IMR-90 (cell line): Measurements from ENCODE around the gene ZRANB3. TPM values are rescaled to one million over a fixed set of nuclear protein-coding genes. Genes with fewer than 3 reads are reported as not detected.

ENCODE experiments used
- ATAC-seq: fragments of 200-7000 bp; cut with Tn5 transposase; 2 replicates; pipeline ENCODE4 v1.9.1; 2020; ENCODE audit warnings: low read depth, mild to moderate bottlenecking, moderate library complexity
- BruUV-seq: library from RNA; stranded (reverse); fragments of 400-500 nt; replicated peaks from 2 replicates; lab custom pipeline; 2021; lab: Mats Ljungman, UMichigan
- CTCF ChIA-PET: fragments of 300-600 bp; formaldehyde crosslinking; extraction: SDS; loops from one replicate; lab custom pipeline; 2021; ENCODE audit warnings: antibody characterized with exemption; lab: Yijun Ruan, JAX
- POLR2A ChIA-PET: fragments of 300-600 bp; sonication (Branson Sonifier 250); formaldehyde crosslinking; loops from one replicate; lab custom pipeline; 2022; ENCODE audit warnings: antibody characterized with exemption; ENCODE audit not compliant: unreplicated experiment; lab: Charles Lee
- DNase-seq: peaks from one replicate; pipeline ENCODE4 v3.0.0; 2013
- H2AFZ ChIP-seq: replicated peaks from 2 replicates; pipeline ENCODE3; 2013; ENCODE audit warnings: low read length, mild to moderate bottlenecking; ENCODE audit not compliant: poor library complexity
- H2AK5ac ChIP-seq: 2 replicates; pipeline ENCODE4 v1.6.1; 2013; ENCODE audit warnings: low read depth, low read length, inconsistent platforms
- H2AK9ac ChIP-seq: replicated peaks from 2 replicates; pipeline ENCODE3; 2013; ENCODE audit warnings: mild to moderate bottlenecking, low read depth, low read length, moderate library complexity; ENCODE audit not compliant: poor library complexity
- H2BK120ac ChIP-seq: 2 replicates; pipeline ENCODE4 v1.6.1; 2013; ENCODE audit warnings: low read depth, low read length, inconsistent platforms
- H2BK15ac ChIP-seq: 3 replicates; pipeline ENCODE4 v1.6.1; 2013; ENCODE audit warnings: low read depth, low read length, inconsistent platforms
- H2BK20ac ChIP-seq: 2 replicates; pipeline ENCODE4 v1.6.1; 2013; ENCODE audit warnings: low read depth, mild to moderate bottlenecking, inconsistent platforms, low read length, moderate library complexity
- H2BK5ac ChIP-seq: 2 replicates; pipeline ENCODE4 v1.6.1; 2013; ENCODE audit warnings: mild to moderate bottlenecking, low read depth, low read length, inconsistent platforms; ENCODE audit not compliant: poor library complexity, severe bottlenecking
- H3K14ac ChIP-seq: replicated peaks from 2 replicates; pipeline ENCODE4 v1.6.1; 2013; ENCODE audit warnings: low read depth, low read length, inconsistent platforms
- H3K18ac ChIP-seq: 2 replicates; pipeline ENCODE4 v1.6.1; 2013; ENCODE audit warnings: low read depth, low read length, control low read depth
- H3K23ac ChIP-seq: 2 replicates; pipeline ENCODE4 v1.6.1; 2013; ENCODE audit warnings: low read depth, low read length, inconsistent platforms
- H3K27ac ChIP-seq: 2 replicates; pipeline ENCODE4 v1.5.1; 2013; ENCODE audit warnings: mild to moderate bottlenecking, control low read depth, low read length; ENCODE audit not compliant: insufficient read depth
- H3K27me3 ChIP-seq: 2 replicates; pipeline ENCODE4 v1.6.1; 2013; ENCODE audit warnings: low read length; ENCODE audit not compliant: control insufficient read depth, insufficient read depth
- H3K36me3 ChIP-seq: 2 replicates; pipeline ENCODE4 v1.6.1; 2013; ENCODE audit warnings: low read length, mixed read lengths; ENCODE audit not compliant: control insufficient read depth, insufficient read depth
- H3K4ac ChIP-seq: 2 replicates; pipeline ENCODE4 v1.6.1; 2013; ENCODE audit warnings: low read depth, low read length, inconsistent platforms
- H3K4me1 ChIP-seq: 2 replicates; pipeline ENCODE4 v1.6.1; 2013; ENCODE audit warnings: low read length, mixed read lengths; ENCODE audit not compliant: control insufficient read depth, insufficient read depth
- H3K4me2 ChIP-seq: 2 replicates; pipeline ENCODE4 v1.6.1; 2013; ENCODE audit warnings: low read depth, mild to moderate bottlenecking, control low read depth, low read length, moderate library complexity
- H3K4me3 ChIP-seq: 2 replicates; pipeline ENCODE4 v1.5.1; 2013; ENCODE audit warnings: low read depth, mild to moderate bottlenecking, control low read depth, low read length, moderate library complexity; ENCODE audit not compliant: insufficient read depth
- H3K56ac ChIP-seq: 2 replicates; pipeline ENCODE4 v1.6.1; 2013; ENCODE audit warnings: low read length, inconsistent platforms; ENCODE audit not compliant: insufficient read depth; ENCODE audit errors: extremely low read depth
- H3K79me1 ChIP-seq, 2 experiments: 2 replicates each; pipeline ENCODE4 v1.6.1; 2013; ENCODE audit warnings: low read length in 2 of 2, inconsistent platforms in 1 of 2, low read depth in 1 of 2
- H3K9ac ChIP-seq: 2 replicates; pipeline ENCODE4 v1.6.1; 2013; ENCODE audit warnings: low read depth, low read length, control low read depth
- H3K9me1 ChIP-seq: 2 replicates; pipeline ENCODE4 v1.6.1; 2013; ENCODE audit warnings: low read length, inconsistent platforms; ENCODE audit not compliant: insufficient read depth
- H3K9me3 ChIP-seq: 2 replicates; pipeline ENCODE4 v1.6.1; 2013; ENCODE audit warnings: low read length; ENCODE audit not compliant: control insufficient read depth, insufficient read depth
- H4K20me1 ChIP-seq: 2 replicates; pipeline ENCODE4 v1.6.1; 2013; ENCODE audit warnings: low read length, inconsistent platforms; ENCODE audit not compliant: insufficient read depth
- H4K5ac ChIP-seq: 2 replicates; pipeline ENCODE4 v1.6.1; 2013; ENCODE audit warnings: mild to moderate bottlenecking, low read depth, low read length, control low read depth
- H4K8ac ChIP-seq, 2 experiments: 2 replicates each; pipeline ENCODE4 v1.6.1; 2013; ENCODE audit warnings: low read depth in 2 of 2, low read length in 2 of 2, control low read depth in 1 of 2, inconsistent platforms in 1 of 2
- H4K91ac ChIP-seq: 2 replicates; pipeline ENCODE4 v1.6.1; 2013; ENCODE audit warnings: low read depth, low read length, inconsistent platforms; ENCODE audit not compliant: insufficient read depth
- BHLHE40 ChIP-seq: fragments of 150-350 bp; IDR thresholded peaks from 2 replicates; pipeline ENCODE4 v1.6.1; 2016; ENCODE audit warnings: mild to moderate bottlenecking, low read depth, low read length
- CEBPB ChIP-seq: IDR thresholded peaks from 2 replicates; pipeline ENCODE4 v1.6.1; 2012; ENCODE audit warnings: low read depth, low read length, improper control_type of control experiment
- CHD1 ChIP-seq: IDR thresholded peaks from 2 replicates; pipeline ENCODE4 v1.6.1; 2012; ENCODE audit warnings: low read depth, low read length, improper control_type of control experiment
- FOS ChIP-seq: fragments of 150-350 bp; IDR thresholded peaks from 2 replicates; pipeline ENCODE4 v1.6.1; 2016; ENCODE audit warnings: low read depth, low read length
- MAFK ChIP-seq: IDR thresholded peaks from 2 replicates; pipeline ENCODE4 v1.6.1; 2012; ENCODE audit warnings: low read depth, low read length, improper control_type of control experiment
- MAZ ChIP-seq: IDR thresholded peaks from 2 replicates; pipeline ENCODE4 v1.6.1; 2012; ENCODE audit warnings: low read depth, mild to moderate bottlenecking, low read length, improper control_type of control experiment, moderate library complexity, borderline replicate concordance
- MXI1 ChIP-seq: IDR thresholded peaks from 2 replicates; pipeline ENCODE4 v1.6.1; 2012; ENCODE audit warnings: low read depth, mild to moderate bottlenecking, low read length, moderate library complexity, borderline replicate concordance
- NFE2L2 ChIP-seq: fragments of 150-350 bp; IDR thresholded peaks from 2 replicates; pipeline ENCODE4 v1.6.1; 2016; ENCODE audit warnings: low read depth, mild to moderate bottlenecking, low read length
- POLR2A ChIP-seq: IDR thresholded peaks from 2 replicates; pipeline ENCODE4 v1.6.1; 2012; ENCODE audit warnings: mild to moderate bottlenecking, low read depth, low read length
- RAD21 ChIP-seq: IDR thresholded peaks from 2 replicates; pipeline ENCODE4 v1.6.1; 2012; ENCODE audit warnings: low read length, improper control_type of control experiment
- RCOR1 ChIP-seq: IDR thresholded peaks from 2 replicates; pipeline ENCODE4 v1.6.1; 2012; ENCODE audit warnings: mild to moderate bottlenecking, low read length, improper control_type of control experiment; ENCODE audit not compliant: insufficient replicate concordance
- RFX5 ChIP-seq: IDR thresholded peaks from 2 replicates; pipeline ENCODE4 v1.8.0; 2012; ENCODE audit warnings: low read depth, mild to moderate bottlenecking, low read length, moderate library complexity
- SMC3 ChIP-seq: fragments of 150-350 bp; IDR thresholded peaks from 2 replicates; pipeline ENCODE4 v1.6.1; 2016; ENCODE audit warnings: low read depth, mild to moderate bottlenecking, antibody characterized with exemption, low read length, moderate library complexity
- WGBS, 2 experiments: methylation state at CpG; one replicate each; pipeline versions ENCODE4 v1.1.5 to v1.1.7; 2013; ENCODE audit warnings: missing lambda C conversion rate in 2 of 2; ENCODE audit not compliant: insufficient read length in 1 of 2; ENCODE audit errors: extremely low coverage in 2 of 2; 5-methylcytosine and 5-hydroxymethylcytosine counted together
- dilution Hi-C: fragments of 300-500 bp; cut with HindIII; formaldehyde crosslinking; loops from one replicate; pipeline ENCODE4 v1.14.3; 2018; ENCODE audit warnings: low sequenced_read_pairs; ENCODE audit not compliant: unreplicated experiment
- in situ Hi-C: fragments of 300-500 bp; cut with MboI; formaldehyde crosslinking; loops from 3 replicates; pipeline ENCODE4 v1.14.3; 2019; ENCODE audit warnings: low sequenced_read_pairs, inconsistent platforms, mixed read lengths
- intact Hi-C: fragments of 100-400 bp; cut with micrococcal nuclease; formaldehyde crosslinking; loops from 2 replicates; pipeline ENCODE4 v1.10.0; 2022
- polyA plus RNA-seq, 3 experiments: library from polyadenylated mRNA; depleted of rRNA; stranded (reverse); fragments of >200 nt; gene quantifications; 2 replicates each; pipeline ENCODE4 v1.2.3, GENCODE V29; 2012; ENCODE audit warnings: low replicate concordance in 1 of 3
- total RNA-seq: library from RNA; depleted of rRNA; stranded (reverse); fragments of >200 nt; gene quantifications from 2 replicates; pipeline ENCODE4 v1.2.3, GENCODE V29; 2012
- TF ChIP-seq, protein P1 (sequence below): fragments of 150-350 bp; IDR thresholded peaks from 2 replicates; pipeline ENCODE4 v1.6.1; 2017; ENCODE audit warnings: mild to moderate bottlenecking, antibody characterized with exemption, low read length, low read depth
- TF ChIP-seq, protein P2 (sequence below): fragments of 150-350 bp; IDR thresholded peaks from 2 replicates; pipeline ENCODE4 v1.6.1; 2016; ENCODE audit warnings: low read depth, mild to moderate bottlenecking, low read length, moderate library complexity, borderline replicate concordance
- TF ChIP-seq, protein P3 (sequence below): conservative IDR thresholded peaks from 2 replicates; pipeline ENCODE4 v1.5.1; 2012; ENCODE audit warnings: mild to moderate bottlenecking, low read depth, low read length, improper control_type of control experiment

Gene ZRANB3
- total and polyA plus RNA-seq, 2 of the 4 experiments (the other 2 are of a cell fraction), result 3.4 to 9.3 TPM

DNA sequence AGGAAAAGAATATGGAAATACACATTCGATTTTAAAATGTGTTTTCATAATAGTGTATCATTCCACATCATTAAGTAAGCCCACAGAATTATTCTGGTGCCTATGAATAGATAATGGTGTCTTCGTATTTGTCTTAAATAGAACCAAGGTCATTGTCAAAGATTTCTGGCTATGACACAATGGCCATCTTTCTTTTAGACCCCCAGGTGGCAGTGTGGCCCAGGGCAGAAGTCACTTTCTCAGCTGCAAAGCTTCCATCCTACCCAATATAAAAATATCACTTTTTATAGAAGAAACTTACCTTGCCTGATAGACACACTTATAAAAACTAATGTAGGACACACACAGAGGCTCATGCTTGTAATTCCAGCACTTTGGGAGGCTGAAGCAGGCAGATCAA lies 57.5 kb downstream of the ZRANB3 start:
- dilution Hi-C loops, result no loop called here
- no peak overlapping the region for H3K4ac ChIP-seq
- H2BK5ac ChIP-seq, result no peak overlapping the region
- no peak overlapping the region for H2AFZ ChIP-seq
- TF ChIP-seq, protein P1, sequence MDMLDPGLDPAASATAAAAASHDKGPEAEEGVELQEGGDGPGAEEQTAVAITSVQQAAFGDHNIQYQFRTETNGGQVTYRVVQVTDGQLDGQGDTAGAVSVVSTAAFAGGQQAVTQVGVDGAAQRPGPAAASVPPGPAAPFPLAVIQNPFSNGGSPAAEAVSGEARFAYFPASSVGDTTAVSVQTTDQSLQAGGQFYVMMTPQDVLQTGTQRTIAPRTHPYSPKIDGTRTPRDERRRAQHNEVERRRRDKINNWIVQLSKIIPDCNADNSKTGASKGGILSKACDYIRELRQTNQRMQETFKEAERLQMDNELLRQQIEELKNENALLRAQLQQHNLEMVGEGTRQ, result no peak
- TF ChIP-seq RAD21 (peak; percentile 66), BHLHE40 (no peak), RFX5 (no peak), RCOR1 (no peak), MXI1 (no peak), MAFK (no peak), SMC3 (peak; percentile 64), POLR2A (no peak), MAZ (no peak), FOS (no peak), CEBPB (peak; percentile 5; the same call in 1 of the 2 replicates), NFE2L2 (no peak), CHD1 (no peak)
- TF ChIP-seq, protein P2, sequence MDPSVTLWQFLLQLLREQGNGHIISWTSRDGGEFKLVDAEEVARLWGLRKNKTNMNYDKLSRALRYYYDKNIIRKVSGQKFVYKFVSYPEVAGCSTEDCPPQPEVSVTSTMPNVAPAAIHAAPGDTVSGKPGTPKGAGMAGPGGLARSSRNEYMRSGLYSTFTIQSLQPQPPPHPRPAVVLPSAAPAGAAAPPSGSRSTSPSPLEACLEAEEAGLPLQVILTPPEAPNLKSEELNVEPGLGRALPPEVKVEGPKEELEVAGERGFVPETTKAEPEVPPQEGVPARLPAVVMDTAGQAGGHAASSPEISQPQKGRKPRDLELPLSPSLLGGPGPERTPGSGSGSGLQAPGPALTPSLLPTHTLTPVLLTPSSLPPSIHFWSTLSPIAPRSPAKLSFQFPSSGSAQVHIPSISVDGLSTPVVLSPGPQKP, result no peak
- TF ChIP-seq, protein P3, sequence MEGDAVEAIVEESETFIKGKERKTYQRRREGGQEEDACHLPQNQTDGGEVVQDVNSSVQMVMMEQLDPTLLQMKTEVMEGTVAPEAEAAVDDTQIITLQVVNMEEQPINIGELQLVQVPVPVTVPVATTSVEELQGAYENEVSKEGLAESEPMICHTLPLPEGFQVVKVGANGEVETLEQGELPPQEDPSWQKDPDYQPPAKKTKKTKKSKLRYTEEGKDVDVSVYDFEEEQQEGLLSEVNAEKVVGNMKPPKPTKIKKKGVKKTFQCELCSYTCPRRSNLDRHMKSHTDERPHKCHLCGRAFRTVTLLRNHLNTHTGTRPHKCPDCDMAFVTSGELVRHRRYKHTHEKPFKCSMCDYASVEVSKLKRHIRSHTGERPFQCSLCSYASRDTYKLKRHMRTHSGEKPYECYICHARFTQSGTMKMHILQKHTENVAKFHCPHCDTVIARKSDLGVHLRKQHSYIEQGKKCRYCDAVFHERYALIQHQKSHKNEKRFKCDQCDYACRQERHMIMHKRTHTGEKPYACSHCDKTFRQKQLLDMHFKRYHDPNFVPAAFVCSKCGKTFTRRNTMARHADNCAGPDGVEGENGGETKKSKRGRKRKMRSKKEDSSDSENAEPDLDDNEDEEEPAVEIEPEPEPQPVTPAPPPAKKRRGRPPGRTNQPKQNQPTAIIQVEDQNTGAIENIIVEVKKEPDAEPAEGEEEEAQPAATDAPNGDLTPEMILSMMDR, result peak; percentile 49
- no peaks in the 10 kb centered on the region for H3K79me1 ChIP-seq
- ChIA-PET CTCF (interaction anchor here (0.6 to 2.3 kb wide), 5 partner anchors 13 to 498 kb away, joined by 3 to 7 read pairs (median 3); no protein-coding TSS in a partner anchor), POLR2A (no interaction called here)
- no peaks in the 10 kb centered on the region for H3K9me3 ChIP-seq
- H3K4me3 ChIP-seq, result no peak overlapping the region
- no peaks in the 10 kb centered on the region for H3K36me3 ChIP-seq
- DNase-seq (peak; percentile 8), ATAC-seq (no peak)
- no peak overlapping the region for H3K4me2 ChIP-seq
- H3K9ac ChIP-seq, result no peak overlapping the region
- no peaks in the 10 kb centered on the region for H3K27me3 ChIP-seq
- WGBS, 2 experiments, result no CpG with 5 or more reads among the region's 2 CpGs
- H4K5ac ChIP-seq, result no peak overlapping the region
- H3K14ac ChIP-seq, result no peak overlapping the region
- intact Hi-C loops, result loop anchor here (1.0 to 5.0 kb wide), 2 partner anchors 237 to 471 kb away; no protein-coding TSS in a partner anchor
- H3K27ac ChIP-seq, result no peak overlapping the region
- H2AK5ac ChIP-seq, result no peak overlapping the region
- no peak overlapping the region for H2AK9ac ChIP-seq
- no peak overlapping the region for H3K56ac ChIP-seq
- no peaks in the 10 kb centered on the region for H4K20me1 ChIP-seq
- no peaks in the 10 kb centered on the region for H3K4me1 ChIP-seq
- H3K23ac ChIP-seq, result no peak overlapping the region
- H4K91ac ChIP-seq, result no peak overlapping the region
- H2BK120ac ChIP-seq, result no peak overlapping the region
- H2BK20ac ChIP-seq, result no peak overlapping the region
- BruUV-seq, result no TSS peak
- H3K9me1 ChIP-seq, result no peaks in the 10 kb centered on the region
- H3K18ac ChIP-seq, result no peak overlapping the region
- no peak overlapping the region for H4K8ac ChIP-seq
- no peak overlapping the region for H2BK15ac ChIP-seq
- in situ Hi-C loops, result no loop called here
